ENCODE results near the gene INPP5A.

DNA sequence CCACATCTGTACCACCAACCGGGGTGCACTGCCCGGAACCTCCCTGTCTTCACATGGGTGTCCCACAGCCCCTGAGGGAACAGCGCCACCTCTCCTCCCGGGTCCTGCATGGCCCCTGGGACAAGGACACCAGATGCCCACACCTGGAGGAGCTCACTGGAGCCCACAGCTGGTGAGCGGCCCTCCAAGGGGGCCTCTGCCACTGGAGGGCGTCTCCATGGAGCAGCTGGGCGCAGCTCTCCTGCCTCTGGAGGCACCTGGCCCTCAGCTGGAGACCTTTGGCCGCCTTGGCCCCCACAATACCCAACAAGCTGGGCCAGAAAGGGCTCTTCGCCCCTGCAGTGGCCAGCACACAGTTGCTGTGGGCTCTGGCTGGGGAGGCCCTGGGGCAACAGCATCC is 255.6 kb downstream of the INPP5A start:
- TF ChIP-seq POLR2A (IDR thresholded peaks at IDR 0.05): no peak
- TF ChIP-seq, protein P1, sequence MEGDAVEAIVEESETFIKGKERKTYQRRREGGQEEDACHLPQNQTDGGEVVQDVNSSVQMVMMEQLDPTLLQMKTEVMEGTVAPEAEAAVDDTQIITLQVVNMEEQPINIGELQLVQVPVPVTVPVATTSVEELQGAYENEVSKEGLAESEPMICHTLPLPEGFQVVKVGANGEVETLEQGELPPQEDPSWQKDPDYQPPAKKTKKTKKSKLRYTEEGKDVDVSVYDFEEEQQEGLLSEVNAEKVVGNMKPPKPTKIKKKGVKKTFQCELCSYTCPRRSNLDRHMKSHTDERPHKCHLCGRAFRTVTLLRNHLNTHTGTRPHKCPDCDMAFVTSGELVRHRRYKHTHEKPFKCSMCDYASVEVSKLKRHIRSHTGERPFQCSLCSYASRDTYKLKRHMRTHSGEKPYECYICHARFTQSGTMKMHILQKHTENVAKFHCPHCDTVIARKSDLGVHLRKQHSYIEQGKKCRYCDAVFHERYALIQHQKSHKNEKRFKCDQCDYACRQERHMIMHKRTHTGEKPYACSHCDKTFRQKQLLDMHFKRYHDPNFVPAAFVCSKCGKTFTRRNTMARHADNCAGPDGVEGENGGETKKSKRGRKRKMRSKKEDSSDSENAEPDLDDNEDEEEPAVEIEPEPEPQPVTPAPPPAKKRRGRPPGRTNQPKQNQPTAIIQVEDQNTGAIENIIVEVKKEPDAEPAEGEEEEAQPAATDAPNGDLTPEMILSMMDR (IDR thresholded peaks at IDR 0.05): no peak
